Left cardiac atrium (tissue), 4 donors: Measurements from ENCODE around the gene ADAMTS2. TPM values are rescaled to one million over a fixed set of nuclear protein-coding genes. Genes with fewer than 3 reads are reported as not detected.

Source experiments
- ATAC-seq, 2 donors: fragments of 200-7000 bp; cut with Tn5 transposase; one replicate each; pipeline ENCODE4 v1.9.1; 2020; ENCODE audit warnings: mild to moderate bottlenecking in 2 of 2, moderate library complexity in 2 of 2
- DNase-seq: peaks from one replicate; pipeline ENCODE4 v3.0.0-alpha.2; 2020
- intact Hi-C, 2 donors: fragments of 100-400 bp; cut with DNase I; formaldehyde crosslinking; loops; one replicate each; pipeline versions ENCODE4 v1.14.1 to v1.15.1; 2022 to 2023
- total RNA-seq, 2 donors: library from RNA; stranded (reverse); fragmentation: NEBNext Ultra II Directional; extraction: Animal tissue kit (Norgen Biotek cat#: 25700); gene quantifications; one replicate each; pipeline ENCODE4 v1.2.1, GENCODE V29; 2021
- donor health status: DM: no; HTN: yes; CAD: no.
- donor health status: DM: no; HTN: yes; CAD: no; lungs with severe emphysema.
- donor health status: DM: yes; HTN: yes; CAD: no.
- donor health status: Dilated cardiomyopathy.

The ADAMTS2 gene
- total RNA-seq, 2 donors from 2014 or later, result 15.0 to 22.7 TPM

- intact Hi-C loops, result no loop called here
- DNase-seq (no peak), ATAC-seq (no peak)
These were observed 28.8 kb upstream of the ADAMTS2 start for GRCh38 chr5:179373961-179374505.

DNA sequence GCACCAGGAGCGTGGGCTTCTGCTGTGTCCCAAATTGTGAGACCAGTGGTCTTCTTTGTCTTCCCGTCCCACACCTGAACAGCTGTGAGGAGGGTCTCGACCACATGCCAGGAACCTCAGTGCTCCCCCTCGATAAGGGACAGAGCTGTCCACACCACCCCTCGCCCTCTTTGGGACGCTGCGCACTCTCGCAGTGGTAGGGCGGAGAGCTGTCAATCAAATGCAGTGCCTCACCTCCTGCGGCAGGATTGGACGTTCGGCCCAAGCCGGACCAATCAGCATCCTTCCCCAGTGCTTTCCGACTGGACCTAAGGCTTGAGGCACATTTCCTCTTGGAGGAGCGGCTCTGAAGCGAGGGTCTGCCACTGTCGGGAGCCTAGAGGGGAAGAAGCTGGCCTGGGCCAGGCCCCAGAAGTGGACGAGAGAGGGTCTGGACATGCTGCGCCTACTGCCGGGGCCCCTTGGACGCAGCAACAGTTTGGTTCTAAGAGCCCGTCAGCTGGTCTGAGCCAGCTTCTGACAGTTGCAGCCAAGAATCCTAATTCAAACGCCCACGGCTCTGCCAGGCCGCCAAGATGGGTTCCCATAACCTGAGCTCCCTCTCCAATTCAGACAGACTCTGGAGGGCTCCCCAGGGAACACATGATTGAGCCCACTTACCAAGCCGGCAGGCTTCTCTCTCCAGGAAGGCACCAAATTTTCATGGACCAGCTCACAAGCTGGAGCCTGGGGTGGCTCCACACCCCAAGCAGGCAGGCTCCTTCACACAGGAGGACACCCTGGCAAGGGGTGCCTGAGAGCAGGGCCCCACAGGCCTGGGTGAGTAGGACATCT, 28.1 kb upstream of the ADAMTS2 start:
- intact Hi-C loops, result no loop called here
- DNase-seq (no peak), ATAC-seq (no peak)

GRCh38 chr5:179371681-179372680, 26.7 kb upstream of the ADAMTS2 start:
- intact Hi-C loops, result no loop called here
- ATAC-seq (no peak), DNase-seq (no peak)

GRCh38 chr5:179371121-179371510, 25.9 kb upstream of the ADAMTS2 start:
- DNase-seq (no peak), ATAC-seq (no peak)
- intact Hi-C loops, result no loop called here

- ATAC-seq, result no peak
- DNase-seq, result no peak
- intact Hi-C loops, result no loop called here
These were observed 25.3 kb upstream of the ADAMTS2 start for GRCh38 chr5:179370490-179371120.

DNA sequence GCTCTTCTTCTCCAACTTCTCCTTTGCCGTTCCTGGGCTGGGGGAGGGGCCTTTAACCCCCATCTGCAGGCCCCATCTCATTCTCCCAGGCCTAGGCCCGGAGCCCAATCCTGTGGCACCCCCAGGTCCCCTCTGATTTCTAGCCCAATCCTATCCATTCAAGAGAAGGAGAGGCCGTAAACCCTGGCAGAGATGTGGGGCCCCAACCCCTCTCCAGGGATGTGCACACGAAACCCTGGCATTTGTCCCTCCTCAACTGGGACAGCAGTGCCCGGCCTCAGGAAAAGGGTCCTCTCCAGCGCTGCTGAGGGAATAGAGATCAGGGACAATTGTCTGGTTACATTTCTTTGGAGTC, 24.2 kb upstream of the ADAMTS2 start:
- ATAC-seq (no peak), DNase-seq (no peak)
- intact Hi-C loops, result no loop called here

DNA sequence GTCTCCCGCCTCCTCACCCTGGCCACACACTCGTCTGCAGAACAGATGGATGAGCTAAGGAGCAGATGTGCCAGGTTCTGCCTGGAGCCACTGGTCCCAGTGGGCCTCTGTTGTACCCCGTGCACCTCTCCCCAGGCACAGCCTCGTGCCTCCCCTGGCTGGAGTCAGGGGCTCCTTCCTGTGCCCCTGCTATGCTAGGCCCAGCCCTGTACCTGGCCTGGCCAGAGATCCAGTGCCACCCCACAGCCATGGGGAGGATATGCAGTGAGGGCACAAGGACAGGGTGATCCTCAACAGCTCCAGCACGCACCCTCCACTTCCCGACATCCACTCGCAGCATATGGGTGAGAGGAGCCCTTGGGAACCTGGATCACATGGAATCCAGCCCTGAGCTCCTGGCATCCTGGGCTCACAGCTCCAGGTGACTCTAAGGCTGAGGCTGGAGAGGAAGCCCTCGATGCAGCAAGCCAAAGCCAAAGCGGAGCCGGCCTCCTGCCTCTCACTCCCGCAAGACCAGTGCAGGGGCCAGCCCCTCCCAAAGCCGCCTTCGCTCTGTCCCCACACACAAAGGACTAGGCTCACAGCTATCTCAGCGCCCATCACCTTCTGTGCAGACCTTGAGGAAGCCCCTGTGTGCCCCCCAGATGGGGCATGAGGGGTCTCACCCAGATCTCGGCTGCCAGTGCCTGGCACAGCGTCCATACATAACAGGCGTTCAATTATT, 23.7 kb upstream of the ADAMTS2 start:
- ATAC-seq (no peak), DNase-seq (no peak)
- intact Hi-C loops, result no loop called here

DNA sequence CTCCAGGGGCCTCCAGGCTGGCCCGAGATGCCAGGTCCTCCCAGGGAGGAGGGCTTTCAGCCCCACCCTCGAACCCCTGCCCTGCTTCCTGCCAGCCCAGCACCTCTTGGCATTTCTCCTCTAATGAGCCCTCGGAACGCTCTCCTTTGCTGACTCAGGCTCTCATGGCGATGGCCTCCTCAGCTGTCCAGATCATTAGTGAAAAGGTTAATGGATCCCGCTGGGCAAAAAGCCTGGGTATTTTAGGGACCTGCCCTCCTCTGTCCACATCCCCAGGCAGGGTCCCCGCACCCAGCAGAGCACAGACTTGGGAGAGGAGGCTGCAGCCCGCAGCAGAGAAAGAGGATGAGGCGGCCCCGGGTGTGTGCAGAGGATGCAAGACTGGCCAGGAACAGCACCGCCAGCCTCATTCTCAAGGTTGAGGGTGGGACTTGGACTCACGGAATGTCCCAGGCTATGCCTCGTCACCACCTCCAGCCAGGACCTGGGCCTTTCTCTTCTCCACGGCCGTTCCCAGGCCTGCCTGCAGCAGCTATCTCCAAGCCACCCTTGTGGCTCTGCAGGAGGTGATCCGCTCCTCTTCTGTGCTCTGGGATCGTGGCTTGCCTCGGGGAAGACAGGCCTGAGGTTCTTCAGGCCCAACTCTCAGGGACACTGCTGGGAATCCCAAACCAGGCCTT, 23.0 kb upstream of the ADAMTS2 start:
- DNase-seq (no peak), ATAC-seq (no peak)
- intact Hi-C loops, result no loop called here

GRCh38 chr5:179367491-179367890, 22.2 kb upstream of the ADAMTS2 start:
- ATAC-seq (no peak), DNase-seq (no peak)
- intact Hi-C loops, result no loop called here

DNA sequence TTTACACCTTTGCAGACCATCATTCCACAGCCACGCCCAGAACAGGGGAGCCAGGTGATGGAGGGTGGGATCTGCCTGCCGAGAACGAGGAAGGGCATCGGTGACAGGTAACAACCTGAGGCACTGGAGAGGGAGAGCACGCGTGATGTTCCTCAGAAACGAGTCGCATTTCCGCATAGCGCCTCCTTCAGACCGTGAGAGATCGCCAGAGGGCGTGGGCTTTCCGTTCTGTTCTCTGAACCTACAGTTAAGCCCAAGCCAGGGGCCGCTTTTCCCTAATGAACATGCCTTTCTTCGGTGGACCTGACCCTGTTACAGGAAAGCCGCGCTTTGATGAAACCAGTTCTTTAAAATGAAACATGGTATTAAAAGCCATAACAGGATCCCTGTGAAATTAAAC, 17.1 kb upstream of the ADAMTS2 start:
- intact Hi-C loops, result no loop called here
- DNase-seq, result no peak
- ATAC-seq, result no peak

DNA sequence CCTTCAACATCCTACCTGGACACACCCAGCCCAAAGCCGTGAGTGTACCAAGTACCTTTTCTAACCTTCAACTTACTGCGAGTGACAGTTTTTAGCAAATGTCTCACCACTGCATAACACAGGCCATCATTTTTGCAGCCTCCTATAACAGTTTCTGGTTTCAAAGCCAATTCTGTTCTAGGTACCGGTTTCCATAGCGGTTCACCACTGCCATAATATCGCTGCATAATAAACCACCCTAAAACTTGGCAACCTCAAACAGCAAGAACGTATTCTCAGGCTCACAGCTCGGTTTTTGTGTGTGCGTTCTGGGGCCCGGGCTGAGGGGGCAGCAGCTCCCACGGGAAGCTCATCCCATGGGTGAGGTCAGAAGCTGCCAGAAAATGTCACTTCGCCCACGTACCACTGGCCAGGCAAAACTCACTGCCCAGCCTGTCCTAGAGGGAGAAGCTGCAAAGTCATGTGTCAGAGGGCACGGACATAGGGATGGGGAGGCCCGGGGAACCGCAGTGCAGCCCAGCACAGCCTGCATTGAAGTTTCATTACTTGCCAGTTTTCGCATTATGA, 15.9 kb upstream of the ADAMTS2 start:
- DNase-seq (no peak), ATAC-seq (no peak)
- intact Hi-C loops, result no loop called here

DNA sequence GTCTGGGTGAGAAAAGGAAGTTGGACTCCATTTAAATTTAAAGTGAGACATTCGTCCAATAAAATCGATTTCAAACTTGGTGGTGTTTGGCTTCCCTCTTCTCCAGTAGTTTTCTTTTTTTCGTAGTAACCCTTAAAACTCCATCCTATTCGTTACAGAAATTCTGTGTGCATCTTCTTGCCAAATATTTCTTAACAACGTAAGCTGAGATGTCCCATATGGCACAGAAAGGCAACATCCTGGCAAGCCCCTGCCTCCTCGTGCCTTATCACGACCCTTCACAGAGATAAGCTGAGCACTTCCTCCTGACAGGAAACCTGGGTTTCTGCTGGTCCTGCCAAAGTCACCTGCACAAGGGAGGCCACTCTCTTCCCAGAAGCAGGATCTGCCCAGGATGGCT, 11.8 kb upstream of the ADAMTS2 start:
- ATAC-seq (no peak), DNase-seq (no peak)
- intact Hi-C loops, result no loop called here

GRCh38 chr5:179355976-179356974, 11.0 kb upstream of the ADAMTS2 start:
- intact Hi-C loops, result no loop called here
- peak; percentile 53 to 65 for ATAC-seq
- no peak for DNase-seq

GRCh38 chr5:179354305-179354882, 9.1 kb upstream of the ADAMTS2 start:
- no peak for ATAC-seq
- DNase-seq, result no peak
- intact Hi-C loops, result no loop called here

DNA sequence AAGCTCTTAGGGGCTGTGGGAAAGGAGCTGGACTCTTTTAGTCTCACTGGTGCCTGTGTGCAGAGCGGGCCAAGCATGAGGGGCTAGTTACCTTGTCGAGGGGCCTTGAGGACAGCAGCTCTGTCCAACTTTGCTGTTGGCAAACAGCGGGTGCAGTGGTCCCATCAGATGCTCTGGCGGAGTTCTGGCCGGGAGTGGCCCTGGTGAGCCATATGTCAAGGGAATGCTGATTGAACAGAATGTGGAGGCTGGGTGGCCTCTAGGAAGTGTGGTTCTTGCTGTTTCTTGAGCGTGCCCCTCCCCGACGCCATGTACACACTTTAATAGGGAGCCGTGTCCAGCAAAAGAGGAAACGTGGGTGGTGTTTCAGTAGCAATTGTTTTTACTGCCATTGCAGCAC, 3.6 kb upstream of the ADAMTS2 start:
- DNase-seq (no peak), ATAC-seq (no peak)
- intact Hi-C loops, result no loop called here

DNA sequence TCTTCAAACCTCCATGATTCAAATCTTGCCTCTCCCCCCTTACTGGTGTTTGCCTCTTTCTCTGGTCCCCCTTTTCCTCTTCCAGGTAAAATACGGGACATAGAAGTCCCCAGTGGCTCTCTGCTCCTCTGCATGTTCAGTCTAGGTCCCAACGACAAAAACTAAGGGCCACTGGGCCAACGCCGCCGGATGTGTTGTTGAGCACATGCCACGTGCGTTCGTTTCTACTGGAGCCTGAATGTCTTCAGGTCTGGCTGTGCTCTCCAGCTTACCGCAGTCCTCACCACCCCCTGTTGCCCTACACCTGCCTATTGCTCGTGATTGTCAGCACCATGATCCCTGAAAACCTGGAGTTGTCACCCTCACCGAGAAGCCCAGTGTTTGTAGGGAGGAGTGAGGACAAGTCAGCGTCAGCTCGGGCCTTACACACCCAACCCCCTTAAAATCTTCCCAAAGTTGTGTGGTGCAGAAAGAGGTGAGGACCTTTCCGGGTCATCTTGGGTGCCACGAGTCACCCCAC, 2.8 kb upstream of the ADAMTS2 start:
- intact Hi-C loops, result no loop called here
- no peak for ATAC-seq
- DNase-seq, result peak; percentile 18
